ENCODE measurements around the gene TRIM43B.
"Not testable (repeated sequence)": the region's sequence is repeated elsewhere in the genome, so short reads cannot be mapped to it uniquely, and the experiment has no call there.

Gene TRIM43B

GRCh38 chr2:95433373-95433772 is 51.2 kb downstream of the TRIM43B start:
- not testable (repeated sequence) for DNase-seq

GRCh38 chr2:95429748-95430467 is 54.6 kb downstream of the TRIM43B start:
- DNase-seq: not testable (repeated sequence)

DNA sequence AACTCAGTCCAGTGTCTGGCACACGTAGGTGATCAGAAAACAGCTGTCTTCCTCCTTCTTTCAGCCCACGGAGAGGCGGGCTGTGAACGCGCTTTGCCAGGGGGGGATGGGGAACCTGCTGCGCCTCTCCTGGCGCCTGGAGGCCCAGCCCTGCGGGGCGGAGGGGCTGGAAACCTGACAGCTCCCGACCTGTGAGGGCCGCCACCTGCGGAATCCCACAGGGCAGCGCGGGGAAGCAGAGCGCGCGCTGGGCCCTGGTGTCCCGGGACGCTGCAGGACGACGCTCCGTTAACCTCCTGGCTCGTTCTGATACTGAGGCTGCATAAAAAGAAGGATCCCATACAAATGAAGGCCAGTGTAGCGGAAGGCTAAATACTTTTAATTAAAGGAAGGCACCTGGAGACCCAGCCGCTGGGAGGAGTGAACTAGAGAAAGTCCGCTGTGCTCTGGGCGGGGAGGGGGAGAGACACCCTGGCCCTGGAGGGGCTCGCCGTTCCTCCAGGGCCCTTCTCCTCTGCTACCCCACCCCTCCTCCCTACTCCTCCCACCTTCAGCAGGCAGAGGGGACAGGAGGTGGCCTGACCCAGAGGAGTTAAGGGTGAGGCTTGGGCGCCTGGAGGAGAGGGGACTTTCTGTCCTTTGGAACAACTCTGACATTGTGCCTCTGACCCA is 57.2 kb downstream of the TRIM43B start:
- not testable (repeated sequence) for DNase-seq
